Fibroblast of skin of right biceps (primary cell): ENCODE results near the gene MINDY4B.
A peak's percentile ranks its signal among the peaks of the same experiment; 100 is the strongest.
"Not testable (repeated sequence)": the region's sequence is repeated elsewhere in the genome, so short reads cannot be mapped to it uniquely, and the experiment has no call there.

Experiments used
- DNase-seq: peaks from one replicate; pipeline ENCODE4 v3.0.0-alpha.2; 2013

MINDY4B gene

GRCh38 chr3:150898046-150898754 is 7.0 kb downstream of the MINDY4B start:
- no peak for DNase-seq

- no peak for DNase-seq
Measured at GRCh38 chr3:150897592-150897991, 7.6 kb downstream of the MINDY4B start.

GRCh38 chr3:150890831-150891230 is 14.4 kb downstream of the MINDY4B start:
- DNase-seq, result no peak

GRCh38 chr3:150890295-150890694 is 14.9 kb downstream of the MINDY4B start:
- peak; percentile 18 for DNase-seq

- DNase-seq, result no peak
Measured at GRCh38 chr3:150889106-150889505, 16.1 kb downstream of the MINDY4B start.

GRCh38 chr3:150887031-150887430 is 18.2 kb downstream of the MINDY4B start:
- DNase-seq, result no peak

GRCh38 chr3:150885535-150885934 is 19.7 kb downstream of the MINDY4B start:
- no peak for DNase-seq

- no peak for DNase-seq
Measured at GRCh38 chr3:150878996-150879575, 26.2 kb downstream of the MINDY4B start.

GRCh38 chr3:150878290-150878689 is 26.9 kb downstream of the MINDY4B start:
- DNase-seq, result no peak

GRCh38 chr3:150877303-150877702 is 27.9 kb downstream of the MINDY4B start:
- DNase-seq, result no peak

GRCh38 chr3:150876611-150877265 is 28.5 kb downstream of the MINDY4B start:
- no peak for DNase-seq

- peak; percentile 4 for DNase-seq
Measured at GRCh38 chr3:150875548-150875947, 29.7 kb downstream of the MINDY4B start.

GRCh38 chr3:150874666-150875219 is 30.5 kb downstream of the MINDY4B start:
- no peak for DNase-seq

- peak; percentile 33 for DNase-seq
Measured at GRCh38 chr3:150871192-150871591, 34.0 kb downstream of the MINDY4B start.

- DNase-seq, result peak; percentile 78
Measured at GRCh38 chr3:150870406-150870805, 34.8 kb downstream of the MINDY4B start.

- peak; percentile 12 for DNase-seq
Measured at GRCh38 chr3:150868282-150868681, 37.0 kb downstream of the MINDY4B start.

GRCh38 chr3:150867434-150867833 is 37.8 kb downstream of the MINDY4B start:
- DNase-seq, result no peak

- not testable (repeated sequence) for DNase-seq
Measured at GRCh38 chr3:150863921-150864320, 41.3 kb downstream of the MINDY4B start.

GRCh38 chr3:150861851-150862250 is 43.4 kb downstream of the MINDY4B start:
- DNase-seq, result no peak

- DNase-seq, result not testable (repeated sequence)
Measured at GRCh38 chr3:150857936-150858335, 47.3 kb downstream of the MINDY4B start.

GRCh38 chr3:150850191-150850590 is 55.0 kb downstream of the MINDY4B start:
- no peak for DNase-seq

GRCh38 chr3:150848864-150849263 is 56.4 kb downstream of the MINDY4B start:
- no peak for DNase-seq

- no peak for DNase-seq
Measured at GRCh38 chr3:150847433-150847832, 57.8 kb downstream of the MINDY4B start.

GRCh38 chr3:150844484-150844883 is 60.8 kb downstream of the MINDY4B start:
- no peak for DNase-seq
